ENCODE measurements around the gene CDKL5.

Gene CDKL5

GRCh38 chrX:18461431-18461830 lies 36.0 kb downstream of the CDKL5 start:
- DNase-seq = no peak

GRCh38 chrX:18464499-18464898 lies 39.1 kb downstream of the CDKL5 start:
- no peak for DNase-seq

- no peak for DNase-seq
Measured at GRCh38 chrX:18465051-18465450, 39.6 kb downstream of the CDKL5 start.

GRCh38 chrX:18468599-18468998 lies 43.2 kb downstream of the CDKL5 start:
- DNase-seq = no peak

DNA sequence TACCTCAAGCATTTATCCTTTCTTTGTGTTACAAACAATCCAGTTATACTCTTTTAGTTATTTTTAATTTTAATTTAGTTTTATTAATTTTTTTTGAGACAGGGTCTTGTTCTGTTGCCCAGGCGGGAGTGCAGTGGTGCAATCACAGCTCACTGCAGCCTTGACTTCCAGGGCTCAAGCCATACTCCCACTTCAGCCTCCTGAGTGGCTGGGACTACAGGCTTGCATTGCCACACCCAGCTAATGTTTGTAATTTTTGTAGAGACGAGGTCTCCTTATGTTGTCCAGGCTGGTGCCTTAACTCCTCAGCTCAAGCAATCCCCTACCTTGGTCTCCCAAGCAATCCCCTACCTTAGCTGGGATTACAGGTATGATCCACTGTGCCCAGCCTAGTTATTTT lies 45.9 kb downstream of the CDKL5 start:
- no peak for DNase-seq

- DNase-seq = no peak
Measured at GRCh38 chrX:18490806-18491555, 65.6 kb downstream of the CDKL5 start.

- no peak for DNase-seq
Measured at GRCh38 chrX:18491587-18492340, 66.4 kb downstream of the CDKL5 start.

DNA sequence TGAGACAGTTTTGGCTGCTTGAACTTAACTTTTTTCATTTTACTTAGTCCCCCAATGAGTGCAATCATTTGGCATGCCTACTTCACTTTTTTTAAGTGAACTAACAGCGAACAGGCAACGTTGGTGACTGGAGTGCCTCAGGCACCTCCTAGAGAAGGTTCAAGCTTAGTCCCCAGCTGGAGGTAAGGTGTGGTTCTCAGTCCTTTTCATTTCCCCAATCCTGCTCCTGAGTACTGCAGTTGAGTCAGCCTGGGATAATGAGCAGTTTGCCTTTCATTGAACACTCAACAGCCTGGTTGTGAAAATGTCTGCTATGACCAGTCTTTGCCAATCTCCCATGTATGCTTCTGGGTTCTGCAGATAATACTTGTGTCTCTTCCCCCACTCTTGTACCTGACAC lies 109.5 kb downstream of the CDKL5 start:
- no peak for DNase-seq

- no peak for DNase-seq
Measured at GRCh38 chrX:18537068-18537467, 111.7 kb downstream of the CDKL5 start.

GRCh38 chrX:18537524-18537923 lies 112.1 kb downstream of the CDKL5 start:
- no peak for DNase-seq

- DNase-seq = no peak
Measured at GRCh38 chrX:18542131-18542530, 116.7 kb downstream of the CDKL5 start.

- DNase-seq = no peak
Measured at GRCh38 chrX:18542905-18543304, 117.5 kb downstream of the CDKL5 start.

DNA sequence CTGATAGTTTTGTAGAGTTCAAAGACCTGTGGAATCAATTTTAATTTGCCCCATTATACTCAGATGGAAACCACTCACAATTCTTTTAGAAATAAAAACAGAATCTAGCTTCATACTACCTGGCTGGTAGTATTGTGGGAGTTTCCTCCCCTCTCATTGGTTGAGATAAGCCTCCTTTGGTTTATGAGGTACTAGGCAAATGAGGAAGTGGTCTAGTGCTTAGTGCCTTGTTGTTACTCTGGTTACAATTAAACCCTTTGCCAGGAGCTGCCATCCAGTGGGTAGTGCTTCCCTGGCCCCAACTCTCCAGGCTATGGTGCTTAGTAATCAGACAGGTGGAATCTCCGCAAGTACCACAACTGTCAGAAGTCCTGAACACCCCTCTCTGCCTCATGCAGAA lies 118.3 kb downstream of the CDKL5 start:
- DNase-seq = no peak

- DNase-seq = no peak
Measured at GRCh38 chrX:18545771-18546170, 120.4 kb downstream of the CDKL5 start.

- no peak for DNase-seq
Measured at GRCh38 chrX:18548996-18549395, 123.6 kb downstream of the CDKL5 start.

DNA sequence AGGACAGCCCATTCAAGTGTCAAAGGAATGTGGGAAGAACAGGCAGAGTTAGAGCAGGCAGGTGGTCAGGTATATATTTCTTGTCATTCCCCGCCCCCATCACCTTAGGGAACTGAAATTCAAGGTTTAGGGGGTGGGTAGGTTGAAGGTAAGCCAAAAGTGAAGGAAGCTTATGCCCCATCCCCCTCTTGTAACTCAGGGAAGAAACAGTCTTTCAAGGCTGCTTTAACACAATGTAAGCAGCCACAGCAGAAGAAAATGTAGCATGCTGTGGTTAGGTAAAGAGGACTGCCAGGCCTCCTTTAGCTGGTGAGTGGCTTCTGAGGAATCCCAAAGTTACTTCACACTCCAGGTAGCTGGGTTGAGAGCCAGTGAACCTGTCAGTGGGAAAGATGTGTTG lies 124.2 kb downstream of the CDKL5 start:
- DNase-seq = no peak

DNA sequence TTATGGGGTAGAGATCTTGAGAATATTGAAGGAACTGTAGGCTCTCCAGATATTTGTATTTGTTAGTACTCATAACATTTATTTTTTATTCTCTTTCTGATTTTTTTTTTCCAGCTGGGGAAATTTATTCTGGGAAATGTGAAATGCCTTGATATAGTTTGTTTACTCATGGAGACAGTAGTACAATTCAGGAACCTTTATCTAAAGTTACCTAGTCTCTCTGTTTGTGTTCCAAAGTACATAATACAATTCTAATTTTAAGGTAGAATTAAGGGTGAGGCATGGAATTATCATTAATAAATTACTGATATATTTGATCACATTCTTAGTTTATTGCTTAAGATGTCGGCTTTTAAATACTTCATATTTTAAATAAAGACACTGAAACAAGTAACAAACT lies 132.5 kb downstream of the CDKL5 start:
- no peak for DNase-seq

GRCh38 chrX:18558799-18559198 lies 133.4 kb downstream of the CDKL5 start:
- no peak for DNase-seq

DNA sequence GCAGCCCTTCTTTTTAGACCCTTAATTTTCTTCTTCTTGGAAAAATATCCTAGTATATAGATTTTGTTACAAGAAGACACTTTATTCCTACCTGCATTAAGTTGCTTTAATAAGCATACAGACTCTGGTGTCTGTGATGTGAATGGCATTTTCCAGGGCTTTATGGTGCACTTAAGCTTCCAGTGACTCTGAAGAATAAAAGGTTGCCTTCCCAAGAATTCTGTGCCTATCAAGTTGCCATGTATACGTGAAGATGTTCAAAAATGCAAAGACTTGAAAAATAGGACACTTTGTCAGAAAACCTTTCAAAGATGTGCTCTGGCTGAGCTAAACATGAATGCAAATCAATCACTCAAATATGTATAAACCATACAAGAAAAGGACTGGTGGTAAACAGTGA lies 135.6 kb downstream of the CDKL5 start:
- DNase-seq = no peak

- no peak for DNase-seq
Measured at GRCh38 chrX:18565727-18566126, 140.3 kb downstream of the CDKL5 start.

DNA sequence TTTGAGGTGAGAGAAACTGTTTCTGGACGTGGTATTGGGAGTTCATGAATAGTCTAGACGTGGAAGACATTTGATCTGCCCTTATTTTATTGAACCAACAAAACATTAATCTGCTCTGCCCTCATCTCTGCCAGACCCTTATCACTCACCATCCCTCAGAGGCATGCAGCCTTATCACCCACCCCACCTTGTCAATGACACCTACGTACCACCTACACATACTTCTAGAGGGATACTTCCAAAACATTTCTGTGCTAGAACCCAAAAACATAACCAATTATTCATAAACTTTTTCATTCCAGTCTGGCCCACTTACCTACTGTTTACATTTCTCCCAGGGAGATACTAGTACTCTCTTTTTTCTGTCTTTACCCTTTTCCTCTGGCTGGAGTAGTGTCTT lies 141.3 kb downstream of the CDKL5 start:
- no peak for DNase-seq

DNA sequence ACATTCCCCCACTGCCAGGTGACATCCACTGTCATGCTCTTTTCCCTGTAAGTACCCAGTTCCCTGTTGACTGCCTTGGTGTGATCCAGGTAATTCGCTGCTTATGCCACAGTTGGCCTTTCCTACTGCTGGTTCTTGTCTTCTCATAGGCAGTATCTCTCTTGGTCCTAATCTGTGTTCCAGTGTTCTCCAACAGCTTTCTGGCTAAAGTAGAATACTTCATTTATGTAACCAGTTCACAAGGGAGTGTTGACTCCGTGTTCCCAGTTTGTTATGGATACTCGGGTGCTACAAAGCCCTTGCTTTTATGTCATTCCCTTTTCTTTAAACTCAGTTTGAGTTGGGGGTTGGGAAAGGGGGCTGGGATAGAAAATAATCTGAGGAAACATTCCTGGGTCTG lies 148.1 kb downstream of the CDKL5 start:
- DNase-seq = no peak

- DNase-seq = peak; percentile 88 to 94
Measured at GRCh38 chrX:18574591-18574990, 149.2 kb downstream of the CDKL5 start.

DNA sequence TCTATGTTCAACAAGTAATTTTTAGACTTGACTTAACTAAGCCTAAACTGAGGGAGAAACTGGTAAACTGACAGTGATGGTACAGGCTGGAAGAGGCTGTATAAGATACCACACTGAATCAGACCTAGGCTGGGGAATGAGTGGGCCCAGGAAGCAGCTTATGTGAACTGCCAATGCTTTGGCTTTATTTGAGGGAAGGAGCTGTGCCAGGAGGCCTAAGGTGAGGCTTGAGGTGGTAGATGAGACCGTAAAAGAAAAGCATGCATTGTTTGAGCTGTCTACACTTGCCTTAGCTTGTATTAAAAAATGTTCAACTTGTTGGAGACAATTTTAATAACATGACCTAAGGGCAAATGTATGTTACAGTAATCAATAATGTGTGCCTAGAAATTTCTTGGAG lies 150.3 kb downstream of the CDKL5 start:
- DNase-seq = no peak

- DNase-seq = no peak
Measured at GRCh38 chrX:18577400-18577799, 152.0 kb downstream of the CDKL5 start.
